ENCODE measurements around the gene IQCF2.
"Not testable (repeated sequence)": the region's sequence is repeated elsewhere in the genome, so short reads cannot be mapped to it uniquely, and the experiment has no call there.

Gene IQCF2

GRCh38 chr3:51836606-51837005, 24.8 kb upstream of the IQCF2 start:
- Histone ChIP-seq H3K4me1 (ENCODE audit: insufficient read depth, low read length) (no peaks in the 10 kb centered on the region), H3K36me3 (ENCODE audit: insufficient read depth, low read length) (no peaks in the 10 kb centered on the region), H3K9ac (ENCODE audit: low read length) (no peak overlapping the region), H3K27ac (ENCODE audit: low read depth, low read length) (no peak overlapping the region), H3K4me3 (ENCODE audit: low read depth in 1 of 2, low read length in 2 of 2) (no peak overlapping the region), H3K27me3 (ENCODE audit: control insufficient read depth in 1 of 2, insufficient read depth in 2 of 2, low read length in 2 of 2) (no peaks in the 10 kb centered on the region), H3K9me3 (ENCODE audit: low read length) (no peaks in the 10 kb centered on the region)

GRCh38 chr3:51845129-51845528, 16.3 kb upstream of the IQCF2 start:
- H3K36me3 ChIP-seq (ENCODE audit: insufficient read depth, low read length), result no peaks in the 10 kb centered on the region

GRCh38 chr3:51855411-51855810, 6.0 kb upstream of the IQCF2 start:
- H3K36me3 ChIP-seq (ENCODE audit: insufficient read depth, low read length); H3K9me3 ChIP-seq (ENCODE audit: low read length); H3K4me1 ChIP-seq (ENCODE audit: insufficient read depth, low read length); H3K9ac ChIP-seq (ENCODE audit: low read length); H3K4me3 ChIP-seq (ENCODE audit: low read depth in 1 of 2, low read length in 2 of 2); H3K27ac ChIP-seq (ENCODE audit: low read depth, low read length); H3K27me3 ChIP-seq (ENCODE audit: control insufficient read depth in 1 of 2, insufficient read depth in 2 of 2, low read length in 2 of 2): not testable (repeated sequence)

More at GRCh38 chr3:51845129-51845528, 16.3 kb upstream of the IQCF2 start:
- no peaks in the 10 kb centered on the region for H3K4me1 ChIP-seq (ENCODE audit: insufficient read depth, low read length)
- no peaks in the 10 kb centered on the region for H3K9me3 ChIP-seq (ENCODE audit: low read length)
- no peak overlapping the region for H3K27ac ChIP-seq (ENCODE audit: low read depth, low read length)
- no peaks in the 10 kb centered on the region for H3K27me3 ChIP-seq (ENCODE audit: control insufficient read depth in 1 of 2, insufficient read depth in 2 of 2, low read length in 2 of 2)
- no peak overlapping the region for H3K9ac ChIP-seq (ENCODE audit: low read length)
- no peak overlapping the region for H3K4me3 ChIP-seq (ENCODE audit: low read depth in 1 of 2, low read length in 2 of 2)

- H3K9ac ChIP-seq (ENCODE audit: low read length), result no peak overlapping the region
- H3K27ac ChIP-seq (ENCODE audit: low read depth, low read length), result no peak overlapping the region
Observed at GRCh38 chr3:51862886-51863285, 1.5 kb downstream of the IQCF2 start.

GRCh38 chr3:51868896-51869295, 7.5 kb downstream of the IQCF2 start:
- not testable (repeated sequence) for H3K9ac ChIP-seq (ENCODE audit: low read length); H3K4me3 ChIP-seq (ENCODE audit: low read depth in 1 of 2, low read length in 2 of 2); H3K9me3 ChIP-seq (ENCODE audit: low read length); H3K36me3 ChIP-seq (ENCODE audit: insufficient read depth, low read length); H3K27ac ChIP-seq (ENCODE audit: low read depth, low read length); H3K27me3 ChIP-seq (ENCODE audit: control insufficient read depth in 1 of 2, insufficient read depth in 2 of 2, low read length in 2 of 2); H3K4me1 ChIP-seq (ENCODE audit: insufficient read depth, low read length)

More at GRCh38 chr3:51862886-51863285, 1.5 kb downstream of the IQCF2 start:
- no peaks in the 10 kb centered on the region for H3K36me3 ChIP-seq (ENCODE audit: insufficient read depth, low read length)
- H3K9me3 ChIP-seq (ENCODE audit: low read length), result no peaks in the 10 kb centered on the region
- H3K4me3 ChIP-seq (ENCODE audit: low read depth in 1 of 2, low read length in 2 of 2), result no peak overlapping the region
- H3K4me1 ChIP-seq (ENCODE audit: insufficient read depth, low read length), result no peaks in the 10 kb centered on the region
- H3K27me3 ChIP-seq (ENCODE audit: control insufficient read depth in 1 of 2, insufficient read depth in 2 of 2, low read length in 2 of 2), result no peaks in the 10 kb centered on the region

- H3K27me3 ChIP-seq (ENCODE audit: control insufficient read depth in 1 of 2, insufficient read depth in 2 of 2, low read length in 2 of 2), result no peaks in the 10 kb centered on the region
Observed at GRCh38 chr3:51869304-51869703, 7.9 kb downstream of the IQCF2 start.

GRCh38 chr3:51873253-51873766, 11.9 kb downstream of the IQCF2 start:
- H3K27me3 ChIP-seq (ENCODE audit: control insufficient read depth in 1 of 2, insufficient read depth in 2 of 2, low read length in 2 of 2), result no peaks in the 10 kb centered on the region
- H3K4me1 ChIP-seq (ENCODE audit: insufficient read depth, low read length), result no peaks in the 10 kb centered on the region
- no peaks in the 10 kb centered on the region for H3K9me3 ChIP-seq (ENCODE audit: low read length)
- no peak overlapping the region for H3K4me3 ChIP-seq (ENCODE audit: low read depth in 1 of 2, low read length in 2 of 2)
- H3K27ac ChIP-seq (ENCODE audit: low read depth, low read length), result no peak overlapping the region
- no peak overlapping the region for H3K9ac ChIP-seq (ENCODE audit: low read length)
- H3K36me3 ChIP-seq (ENCODE audit: insufficient read depth, low read length), result no peaks in the 10 kb centered on the region

More at GRCh38 chr3:51869304-51869703, 7.9 kb downstream of the IQCF2 start:
- Histone ChIP-seq H3K36me3 (ENCODE audit: insufficient read depth, low read length) (no peaks in the 10 kb centered on the region), H3K4me3 (ENCODE audit: low read depth in 1 of 2, low read length in 2 of 2) (no peak overlapping the region), H3K27ac (ENCODE audit: low read depth, low read length) (no peak overlapping the region), H3K9ac (ENCODE audit: low read length) (no peak overlapping the region), H3K4me1 (ENCODE audit: insufficient read depth, low read length) (no peaks in the 10 kb centered on the region), H3K9me3 (ENCODE audit: low read length) (no peaks in the 10 kb centered on the region)

- no peak overlapping the region for H3K9ac ChIP-seq (ENCODE audit: low read length)
- no peaks in the 10 kb centered on the region for H3K36me3 ChIP-seq (ENCODE audit: insufficient read depth, low read length)
- H3K4me1 ChIP-seq (ENCODE audit: insufficient read depth, low read length), result no peaks in the 10 kb centered on the region
- no peaks in the 10 kb centered on the region for H3K27me3 ChIP-seq (ENCODE audit: control insufficient read depth in 1 of 2, insufficient read depth in 2 of 2, low read length in 2 of 2)
- H3K9me3 ChIP-seq (ENCODE audit: low read length), result no peaks in the 10 kb centered on the region
- H3K27ac ChIP-seq (ENCODE audit: low read depth, low read length), result no peak overlapping the region
- no peak overlapping the region for H3K4me3 ChIP-seq (ENCODE audit: low read depth in 1 of 2, low read length in 2 of 2)
Observed at GRCh38 chr3:51873876-51874275, 12.5 kb downstream of the IQCF2 start.

GRCh38 chr3:51874411-51874810, 13.0 kb downstream of the IQCF2 start:
- Histone ChIP-seq H3K27me3 (ENCODE audit: control insufficient read depth in 1 of 2, insufficient read depth in 2 of 2, low read length in 2 of 2) (no peaks in the 10 kb centered on the region), H3K27ac (ENCODE audit: low read depth, low read length) (no peak overlapping the region), H3K4me1 (ENCODE audit: insufficient read depth, low read length) (no peaks in the 10 kb centered on the region), H3K36me3 (ENCODE audit: insufficient read depth, low read length) (no peaks in the 10 kb centered on the region), H3K4me3 (ENCODE audit: low read depth in 1 of 2, low read length in 2 of 2) (no peak overlapping the region), H3K9ac (ENCODE audit: low read length) (no peak overlapping the region), H3K9me3 (ENCODE audit: low read length) (no peaks in the 10 kb centered on the region)

GRCh38 chr3:51874889-51875288, 13.5 kb downstream of the IQCF2 start:
- Histone ChIP-seq H3K27me3 (ENCODE audit: control insufficient read depth in 1 of 2, insufficient read depth in 2 of 2, low read length in 2 of 2) (no peaks in the 10 kb centered on the region), H3K9ac (ENCODE audit: low read length) (no peak overlapping the region), H3K4me1 (ENCODE audit: insufficient read depth, low read length) (no peaks in the 10 kb centered on the region), H3K36me3 (ENCODE audit: insufficient read depth, low read length) (no peaks in the 10 kb centered on the region), H3K27ac (ENCODE audit: low read depth, low read length) (no peak overlapping the region), H3K4me3 (ENCODE audit: low read depth in 1 of 2, low read length in 2 of 2) (no peak overlapping the region), H3K9me3 (ENCODE audit: low read length) (no peaks in the 10 kb centered on the region)

- Histone ChIP-seq H3K9me3 (ENCODE audit: low read length) (no peaks in the 10 kb centered on the region), H3K36me3 (ENCODE audit: insufficient read depth, low read length) (no peaks in the 10 kb centered on the region), H3K27me3 (ENCODE audit: control insufficient read depth in 1 of 2, insufficient read depth in 2 of 2, low read length in 2 of 2) (no peaks in the 10 kb centered on the region), H3K4me1 (ENCODE audit: insufficient read depth, low read length) (no peaks in the 10 kb centered on the region), H3K9ac (ENCODE audit: low read length) (no peak within 1 kb of the TSS), H3K4me3 (ENCODE audit: low read depth in 1 of 2, low read length in 2 of 2) (no peak within 1 kb of the TSS), H3K27ac (ENCODE audit: low read depth, low read length) (no peak within 1 kb of the TSS)
Observed at GRCh38 chr3:51875501-51875900, 14.1 kb downstream of the IQCF2 start, which contains the start of gene IQCF5. IQCF5 (minus strand) TSS chr3:51875601; CDS start chr3:51875531, 70 bp downstream.

GRCh38 chr3:51876186-51876585, 14.8 kb downstream of the IQCF2 start:
- Histone ChIP-seq H3K36me3 (ENCODE audit: insufficient read depth, low read length) (no peaks in the 10 kb centered on the region), H3K4me3 (ENCODE audit: low read depth in 1 of 2, low read length in 2 of 2) (no peak overlapping the region), H3K9ac (ENCODE audit: low read length) (no peak overlapping the region), H3K27ac (ENCODE audit: low read depth, low read length) (no peak overlapping the region), H3K27me3 (ENCODE audit: control insufficient read depth in 1 of 2, insufficient read depth in 2 of 2, low read length in 2 of 2) (no peaks in the 10 kb centered on the region), H3K9me3 (ENCODE audit: low read length) (no peaks in the 10 kb centered on the region), H3K4me1 (ENCODE audit: insufficient read depth, low read length) (no peaks in the 10 kb centered on the region)
